ENCODE results near the gene VAX1.
"Not testable (repeated sequence)": the region's sequence is repeated elsewhere in the genome, so short reads cannot be mapped to it uniquely, and the experiment has no call there.

Gene VAX1

GRCh38 chr10:117087521-117087920 is 50.5 kb downstream of the VAX1 start:
- DNase-seq (ENCODE audit: low read depth) = no peak
- TF ChIP-seq CTCF (conservative IDR thresholded peaks at IDR 0.05; ENCODE audit: low read depth, low read length) = no peak
- no peak overlapping the region for H3K4me3 ChIP-seq (ENCODE audit: low read length)

- H3K4me3 ChIP-seq (ENCODE audit: low read length) = no peak overlapping the region
- TF ChIP-seq CTCF (conservative IDR thresholded peaks at IDR 0.05; ENCODE audit: low read depth, low read length) = no peak
- no peak for DNase-seq (ENCODE audit: low read depth)
Observed at GRCh38 chr10:117086546-117086945, 51.5 kb downstream of the VAX1 start.

- not testable (repeated sequence) for H3K4me3 ChIP-seq (ENCODE audit: low read length); DNase-seq (ENCODE audit: low read depth)
Observed at GRCh38 chr10:117084421-117085246, 53.4 kb downstream of the VAX1 start.

All from retinal pigment epithelial cell (primary cell).